ENCODE measurements around the gene GLIS2.

GLIS2 gene

DNA sequence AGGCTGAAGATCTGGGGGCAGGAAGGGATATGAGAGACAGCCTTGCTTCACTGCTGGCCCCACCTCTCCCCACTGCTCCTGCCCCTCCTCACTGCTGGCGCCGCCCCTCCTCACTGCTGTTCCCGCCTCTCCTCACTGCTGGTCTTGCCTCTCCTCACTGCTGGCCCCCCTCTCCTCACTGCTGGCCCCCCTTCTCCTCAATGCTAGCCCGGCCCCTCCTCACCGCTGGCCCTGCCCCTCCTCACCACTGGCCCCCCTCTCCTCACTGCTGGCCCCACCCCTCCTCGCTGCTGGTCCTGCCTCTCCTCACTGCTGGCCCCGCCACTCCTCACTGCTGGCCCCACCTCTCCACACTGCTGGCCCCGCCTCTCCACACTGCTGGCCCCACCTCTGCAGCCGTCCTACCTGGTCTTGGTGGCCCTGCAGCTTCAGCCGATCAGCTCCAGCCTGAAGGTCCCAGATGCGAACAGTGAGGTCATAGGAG is 44.7 kb downstream of the GLIS2 start:
- Histone ChIP-seq H3K4me3 (no peak overlapping the region), H3K4me1 (peaks cover 0 to 8% (median 2%) of the 10 kb centered on the region in 4 donors), H3K27ac (no peak overlapping the region), H3K9me3 (no peaks in the 10 kb centered on the region), H3K27me3 (no peaks in the 10 kb centered on the region), H3K36me3 (peaks cover 0 to 41% (median 31%) of the 10 kb centered on the region in 3 donors)
- intact Hi-C loops (cut with DNase I; ENCODE audit: low total_unique reads) = no loop called here
- TF ChIP-seq, protein P1, sequence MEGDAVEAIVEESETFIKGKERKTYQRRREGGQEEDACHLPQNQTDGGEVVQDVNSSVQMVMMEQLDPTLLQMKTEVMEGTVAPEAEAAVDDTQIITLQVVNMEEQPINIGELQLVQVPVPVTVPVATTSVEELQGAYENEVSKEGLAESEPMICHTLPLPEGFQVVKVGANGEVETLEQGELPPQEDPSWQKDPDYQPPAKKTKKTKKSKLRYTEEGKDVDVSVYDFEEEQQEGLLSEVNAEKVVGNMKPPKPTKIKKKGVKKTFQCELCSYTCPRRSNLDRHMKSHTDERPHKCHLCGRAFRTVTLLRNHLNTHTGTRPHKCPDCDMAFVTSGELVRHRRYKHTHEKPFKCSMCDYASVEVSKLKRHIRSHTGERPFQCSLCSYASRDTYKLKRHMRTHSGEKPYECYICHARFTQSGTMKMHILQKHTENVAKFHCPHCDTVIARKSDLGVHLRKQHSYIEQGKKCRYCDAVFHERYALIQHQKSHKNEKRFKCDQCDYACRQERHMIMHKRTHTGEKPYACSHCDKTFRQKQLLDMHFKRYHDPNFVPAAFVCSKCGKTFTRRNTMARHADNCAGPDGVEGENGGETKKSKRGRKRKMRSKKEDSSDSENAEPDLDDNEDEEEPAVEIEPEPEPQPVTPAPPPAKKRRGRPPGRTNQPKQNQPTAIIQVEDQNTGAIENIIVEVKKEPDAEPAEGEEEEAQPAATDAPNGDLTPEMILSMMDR (IDR thresholded peaks at IDR 0.05) = no peak
- DNase-seq = no peak

DNA sequence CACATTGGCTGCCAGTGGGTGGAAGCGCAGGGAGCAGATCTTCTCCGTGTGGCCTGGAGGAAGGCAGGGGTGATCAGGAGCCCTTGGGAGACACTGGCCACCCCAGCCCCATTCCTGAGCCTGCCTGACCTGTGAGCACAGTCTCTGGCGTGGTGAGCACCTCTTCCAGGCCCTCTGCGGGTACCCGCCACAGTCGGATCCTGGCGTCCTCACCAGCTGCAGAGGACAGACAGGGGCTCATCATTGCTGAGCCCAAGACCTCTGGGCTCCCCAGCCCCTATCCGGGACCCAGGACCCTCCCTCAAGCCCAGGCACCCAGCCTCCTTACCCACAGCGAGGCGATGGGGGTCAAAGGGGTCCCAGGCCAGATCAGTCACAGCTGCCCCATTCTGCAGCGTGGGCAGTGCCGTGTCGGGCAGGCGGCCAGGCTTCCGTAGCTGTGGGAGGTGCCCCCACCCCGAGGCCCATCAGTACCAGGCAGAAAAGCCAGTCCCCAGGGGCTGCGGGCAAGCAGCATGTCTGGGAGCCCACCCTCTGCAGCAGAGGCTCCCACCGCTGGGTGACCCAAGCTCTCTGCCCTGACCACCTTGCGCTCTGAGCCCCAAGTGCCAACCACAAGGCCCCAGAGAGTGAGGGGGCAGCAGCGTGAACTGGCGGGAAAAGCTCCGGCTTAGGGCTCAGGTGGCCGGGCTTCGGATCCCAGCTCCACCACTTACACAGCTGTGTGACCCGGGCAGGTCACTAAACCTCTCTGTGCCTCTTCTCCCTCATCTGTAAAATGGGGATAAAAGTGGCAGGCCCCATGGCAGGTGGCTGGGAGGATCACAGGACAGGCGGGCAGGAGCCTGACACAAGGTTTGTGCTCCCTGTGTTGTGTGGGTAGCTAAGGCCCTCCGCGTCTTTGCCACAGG is 45.4 kb downstream of the GLIS2 start:
- H3K4me3 ChIP-seq = no peak overlapping the region
- DNase-seq = no peak
- no peaks in the 10 kb centered on the region for H3K9me3 ChIP-seq
- no peaks in the 10 kb centered on the region for H3K27me3 ChIP-seq
- peaks cover 0 to 8% (median 2%) of the 10 kb centered on the region in 4 donors for H3K4me1 ChIP-seq
- H3K36me3 ChIP-seq = peaks cover 0 to 41% (median 31%) of the 10 kb centered on the region in 3 donors
- TF ChIP-seq, protein P1 (IDR thresholded peaks at IDR 0.05) = no peak
- intact Hi-C loops (cut with DNase I; ENCODE audit: low total_unique reads) = no loop called here
- H3K27ac ChIP-seq = no peak overlapping the region

DNA sequence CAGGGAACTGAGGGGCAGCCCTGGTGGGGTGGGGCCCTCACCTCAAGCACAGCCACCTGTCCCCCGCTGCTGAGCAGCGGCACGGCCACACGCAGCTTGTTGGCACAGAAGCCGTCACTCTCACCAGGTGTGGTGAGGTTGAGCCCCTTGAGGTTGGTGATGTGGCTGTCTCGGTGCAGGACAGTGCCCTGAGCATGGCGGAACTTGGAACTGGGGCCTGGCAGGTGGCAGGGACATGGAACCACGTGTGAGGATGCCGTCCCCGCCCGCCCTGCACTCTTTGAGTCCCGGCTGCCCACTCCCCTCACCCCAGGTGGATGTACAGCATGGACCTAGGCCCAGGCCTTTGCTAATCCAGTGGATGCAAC is 46.1 kb downstream of the GLIS2 start:
- Histone ChIP-seq H3K27ac (no peak overlapping the region), H3K9me3 (no peaks in the 10 kb centered on the region), H3K36me3 (peaks cover 0 to 41% (median 31%) of the 10 kb centered on the region in 3 donors), H3K4me3 (no peak overlapping the region), H3K27me3 (no peaks in the 10 kb centered on the region), H3K4me1 (peaks cover 0 to 9% (median 2%) of the 10 kb centered on the region in 4 donors)
- TF ChIP-seq, protein P1 (IDR thresholded peaks at IDR 0.05) = no peak
- DNase-seq = no peak
- intact Hi-C loops (cut with DNase I; ENCODE audit: low total_unique reads) = no loop called here

DNA sequence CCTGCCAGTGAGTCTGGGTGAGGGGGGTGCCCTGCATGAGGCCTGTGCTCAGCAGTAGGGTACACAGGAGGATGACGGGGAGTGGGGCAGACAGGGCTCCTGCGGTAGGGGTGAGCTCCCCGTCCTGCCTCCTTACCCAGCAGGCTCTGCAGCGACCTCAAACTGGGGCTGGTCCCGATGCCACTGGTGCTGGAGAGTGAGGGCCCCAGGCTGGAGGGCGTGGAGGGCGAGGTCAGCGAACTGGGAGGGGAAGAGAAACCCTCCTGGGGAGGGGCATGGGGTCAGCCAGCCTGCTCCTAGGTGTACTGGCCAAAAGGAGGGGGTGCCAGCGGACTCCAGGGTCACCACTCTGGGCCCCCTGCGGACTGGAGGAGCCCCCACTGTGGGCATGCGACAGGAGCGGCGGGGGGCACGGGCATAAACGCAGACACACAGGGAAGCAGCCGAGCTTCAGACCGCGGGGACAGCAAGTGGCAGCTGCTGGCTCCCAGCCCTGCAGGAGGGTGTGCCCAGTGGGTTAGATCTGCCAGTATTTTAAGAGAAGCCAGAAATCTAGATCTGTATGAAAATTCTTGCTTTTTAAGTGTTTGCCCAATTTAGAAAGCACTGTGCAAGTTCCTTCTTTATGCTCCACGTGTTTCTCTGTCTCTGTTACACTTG is 46.7 kb downstream of the GLIS2 start:
- Histone ChIP-seq H3K27me3 (no peaks in the 10 kb centered on the region), H3K4me1 (peaks cover 0 to 16% (median 2%) of the 10 kb centered on the region in 4 donors), H3K27ac (no peak overlapping the region), H3K36me3 (peaks cover 0 to 41% (median 31%) of the 10 kb centered on the region in 3 donors), H3K4me3 (no peak overlapping the region), H3K9me3 (no peaks in the 10 kb centered on the region)
- intact Hi-C loops (cut with DNase I; ENCODE audit: low total_unique reads) = no loop called here
- DNase-seq = no peak
- TF ChIP-seq, protein P1 (IDR thresholded peaks at IDR 0.05) = no peak

DNA sequence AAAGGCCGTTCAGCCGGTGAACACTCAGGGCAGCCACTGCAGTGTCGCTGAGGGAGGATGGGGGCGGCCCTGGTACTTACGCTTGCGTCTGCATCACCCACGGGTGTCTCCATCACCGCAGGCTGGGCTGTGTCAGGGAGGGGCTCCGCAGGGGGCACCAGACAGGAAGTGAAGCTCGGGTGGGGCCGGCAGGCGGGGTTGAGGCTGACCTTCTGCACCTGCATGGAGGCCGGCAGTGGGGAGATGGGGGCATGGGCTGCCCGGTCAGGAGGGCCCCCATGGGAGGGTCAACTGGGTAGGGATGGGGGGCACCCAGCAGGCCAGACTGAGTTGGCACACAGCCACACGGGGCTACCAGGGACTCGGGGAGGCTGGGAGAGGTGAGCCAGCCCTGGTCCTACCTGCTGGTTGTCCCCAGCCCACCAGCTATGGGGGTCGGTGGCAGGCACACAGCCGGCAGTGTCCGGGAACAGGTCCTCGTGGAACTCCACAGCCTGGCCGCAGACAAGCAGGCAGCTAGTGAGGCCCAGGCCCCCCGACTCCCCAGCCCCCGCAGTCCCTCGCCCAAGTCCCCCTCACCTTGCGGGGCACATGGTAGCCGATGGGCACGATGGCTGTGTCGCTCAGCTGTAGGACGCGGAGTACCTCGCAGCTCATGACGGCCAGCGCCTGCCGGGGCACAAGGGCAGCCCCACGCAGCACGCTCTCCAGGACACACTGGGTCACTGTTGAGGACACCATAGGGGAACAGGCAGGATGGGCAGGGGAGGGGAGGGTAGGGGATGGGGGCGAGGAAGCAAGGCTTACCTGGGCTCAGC is 48.5 kb downstream of the GLIS2 start:
- peaks cover 0 to 26% (median 15%) of the 10 kb centered on the region in 4 donors for H3K4me1 ChIP-seq
- no peak overlapping the region for H3K4me3 ChIP-seq
- no peaks in the 10 kb centered on the region for H3K27me3 ChIP-seq
- peaks cover 0 to 35% (median 31%) of the 10 kb centered on the region in 3 donors for H3K36me3 ChIP-seq
- TF ChIP-seq, protein P1 (IDR thresholded peaks at IDR 0.05) = no peak
- intact Hi-C loops (cut with DNase I; ENCODE audit: low total_unique reads) = no loop called here
- no peak overlapping the region for H3K27ac ChIP-seq
- no peaks in the 10 kb centered on the region for H3K9me3 ChIP-seq
- no peak for DNase-seq

All from tibial artery (tissue), 4 donors.